Measurements from ENCODE around the gene PCAT7.

The PCAT7 gene

DNA sequence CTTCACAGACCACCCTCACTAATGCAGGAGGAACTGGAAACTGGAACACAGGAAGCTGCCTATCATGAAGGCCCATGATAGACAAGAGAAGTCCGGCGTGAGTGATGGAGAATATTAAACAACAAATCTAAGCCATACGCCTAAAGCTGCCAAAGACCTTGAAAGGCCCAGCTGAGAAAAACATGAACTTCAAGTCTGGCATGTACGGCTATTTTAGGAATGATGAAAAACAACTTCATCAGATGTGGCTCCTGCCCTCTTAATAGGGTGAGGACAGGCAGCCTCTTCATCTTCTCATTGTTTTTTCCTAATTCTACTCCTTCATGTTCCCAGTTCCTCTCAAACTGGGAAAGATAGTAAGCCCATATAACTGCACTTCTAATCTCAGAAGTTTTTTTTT, 64.1 kb downstream of the PCAT7 start:
- Histone ChIP-seq H3K36me3 (ENCODE audit: insufficient read depth, insufficient read length, low read length) (no peaks in the 10 kb centered on the region), H3K4me1 (ENCODE audit: insufficient read depth, insufficient read length) (no peaks in the 10 kb centered on the region), H3K27me3 (ENCODE audit: insufficient read depth, insufficient read length) (no peaks in the 10 kb centered on the region), H3K9ac (ENCODE audit: insufficient read length, low read depth) (no peak overlapping the region), H3K9me3 (ENCODE audit: insufficient read depth, low read length) (no peaks in the 10 kb centered on the region), H3K4me3 (ENCODE audit: insufficient read length, low read depth) (no peak overlapping the region)
- TF ChIP-seq SUZ12 (IDR thresholded peaks at IDR 0.05; ENCODE audit: extremely low read depth, insufficient read depth, insufficient read length) (no peak), YY1 (IDR thresholded peaks at IDR 0.05; ENCODE audit: insufficient read depth, insufficient read length) (no peak), ZNF274 (IDR thresholded peaks at IDR 0.05; ENCODE audit: low read depth, low read length) (no peak)
- no peak for DNase-seq (ENCODE audit: low read depth, low spot score)
